ENCODE results near the gene SFXN5. TPM values are rescaled to one million over a fixed set of nuclear protein-coding genes. Genes with fewer than 3 reads are reported as not detected.

SFXN5 gene
- total and polyA plus RNA-seq, 2 donors (not counting 3 experiments of a cell fraction or from before 2014, with no cell fraction given): 18.7 to 28.6 TPM

DNA sequence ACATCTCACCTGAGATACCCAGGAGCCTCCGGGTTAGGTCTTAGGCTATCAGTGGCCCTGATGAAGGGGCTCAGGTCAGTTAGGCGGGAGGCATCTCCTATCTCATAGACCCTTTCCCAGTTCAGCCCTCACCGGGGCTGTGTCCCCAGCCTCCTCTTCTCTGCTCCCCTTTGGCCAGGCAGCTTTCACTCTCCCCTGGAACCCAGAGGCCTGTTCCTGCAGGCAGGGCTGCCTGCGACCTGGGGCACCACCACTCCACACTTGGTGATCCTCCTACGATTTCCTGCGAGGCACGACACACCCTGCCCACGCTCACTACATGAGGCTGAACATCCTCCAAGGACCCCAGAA, 51.2 kb downstream of the SFXN5 start:
- no peak for FAIRE-seq
- Histone ChIP-seq H3K9me3 (replicated peaks; ENCODE audit: control insufficient read depth, insufficient read depth, low read length) (no peaks in the 10 kb centered on the region), H3K4me2 (ENCODE audit: insufficient read depth, low read length) (no peak overlapping the region), H3K9me1 (replicated peaks; ENCODE audit: control insufficient read depth, extremely low read depth, insufficient read depth, low read length) (no peaks in the 10 kb centered on the region), H3K27ac (ENCODE audit: insufficient read depth, low read depth, low read length) (no peak overlapping the region), H3K27me3 (ENCODE audit: control insufficient read depth in 2 of 2, insufficient read depth in 2 of 2, low read length in 2 of 2) (no peaks in the 10 kb centered on the region), H3K4me3 (replicated peaks in 1 of 3; ENCODE audit: insufficient read depth in 1 of 3, low read depth in 1 of 3, low read length in 3 of 3) (no peak overlapping the region), H4K20me1 (replicated peaks; ENCODE audit: control insufficient read depth, extremely low read depth, insufficient read depth, low read length) (no peaks in the 10 kb centered on the region), H3K79me2 (ENCODE audit: control insufficient read depth, insufficient read depth, low read length) (no peaks in the 10 kb centered on the region), H2AFZ (ENCODE audit: low read depth, low read length) (no peak overlapping the region), H3K4me1 (ENCODE audit: control insufficient read depth, extremely low read depth, insufficient read depth, low read length) (peaks cover 13% of the 10 kb centered on the region), H3K9ac (replicated peaks; ENCODE audit: extremely low read depth, insufficient read depth, low read length) (no peak overlapping the region), H3K36me3 (ENCODE audit: control insufficient read depth in 2 of 2, extremely low read depth in 1 of 2, insufficient read depth in 2 of 2, low read length in 2 of 2) (peaks cover 3% of the 10 kb centered on the region in 2 experiments)
- CTCF ChIA-PET: no interaction called here
- intact Hi-C loops (cut with micrococcal nuclease): no loop called here
- dilution Hi-C loops (cut with MboI; ENCODE audit: extremely low pct_ligation_motif_present, low sequenced_read_pairs): no loop called here
- POLR2A ChIA-PET: no interaction called here
- TF ChIP-seq MAX (IDR thresholded peaks at IDR 0.05; ENCODE audit: insufficient read depth, insufficient read length) (no peak), GATA2 (IDR thresholded peaks at IDR 0.05; ENCODE audit: insufficient read depth, insufficient read length, low read depth, low read length) (no peak), MYC (IDR thresholded peaks at IDR 0.05; ENCODE audit: low read depth, low read length) (no peak), EZH2 (IDR thresholded peaks at IDR 0.05; ENCODE audit: borderline replicate concordance, low read depth, low read length, severe bottlenecking) (no peak), POLR2A (IDR thresholded peaks at IDR 0.05; ENCODE audit: low read depth, low read length) (no peak), FOS (IDR thresholded peaks at IDR 0.05; ENCODE audit: borderline replicate concordance, insufficient read depth, low read length) (no peak), JUN (IDR thresholded peaks at IDR 0.05; ENCODE audit: borderline replicate concordance, insufficient read depth, insufficient read length, low read depth) (no peak), POLR2AphosphoS5 (IDR thresholded peaks at IDR 0.05; ENCODE audit: insufficient read depth, low read depth, low read length) (no peak)
- TF ChIP-seq, protein P1, sequence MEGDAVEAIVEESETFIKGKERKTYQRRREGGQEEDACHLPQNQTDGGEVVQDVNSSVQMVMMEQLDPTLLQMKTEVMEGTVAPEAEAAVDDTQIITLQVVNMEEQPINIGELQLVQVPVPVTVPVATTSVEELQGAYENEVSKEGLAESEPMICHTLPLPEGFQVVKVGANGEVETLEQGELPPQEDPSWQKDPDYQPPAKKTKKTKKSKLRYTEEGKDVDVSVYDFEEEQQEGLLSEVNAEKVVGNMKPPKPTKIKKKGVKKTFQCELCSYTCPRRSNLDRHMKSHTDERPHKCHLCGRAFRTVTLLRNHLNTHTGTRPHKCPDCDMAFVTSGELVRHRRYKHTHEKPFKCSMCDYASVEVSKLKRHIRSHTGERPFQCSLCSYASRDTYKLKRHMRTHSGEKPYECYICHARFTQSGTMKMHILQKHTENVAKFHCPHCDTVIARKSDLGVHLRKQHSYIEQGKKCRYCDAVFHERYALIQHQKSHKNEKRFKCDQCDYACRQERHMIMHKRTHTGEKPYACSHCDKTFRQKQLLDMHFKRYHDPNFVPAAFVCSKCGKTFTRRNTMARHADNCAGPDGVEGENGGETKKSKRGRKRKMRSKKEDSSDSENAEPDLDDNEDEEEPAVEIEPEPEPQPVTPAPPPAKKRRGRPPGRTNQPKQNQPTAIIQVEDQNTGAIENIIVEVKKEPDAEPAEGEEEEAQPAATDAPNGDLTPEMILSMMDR (IDR thresholded peaks at IDR 0.05; ENCODE audit: extremely low read depth in 1 of 2, insufficient read depth in 1 of 2, low read depth in 1 of 2, low read length in 2 of 2): no peak
- no TSS peak for BruUV-seq (replicated peaks)
- DNase-seq (ENCODE audit: low read depth, low spot score): no peak
